Hematopoietic multipotent progenitor cell (in vitro differentiated cells): ENCODE measurements around the gene CTDSP2. TPM values are rescaled to one million over a fixed set of nuclear protein-coding genes. Genes with fewer than 3 reads are reported as not detected.
"Not testable (repeated sequence)": the region's sequence is repeated elsewhere in the genome, so short reads cannot be mapped to it uniquely, and the experiment has no call there.

Experiments used
- DNase-seq, 3 donors: peaks; one replicate each; pipeline ENCODE4 v3.0.0-alpha.2; 2011 to 2015; ENCODE audit warnings: low read depth in 2 of 3, low spot score in 2 of 3
- total RNA-seq: library from RNA; depleted of rRNA; stranded (reverse); fragments of >200 nt; gene quantifications from one replicate; pipeline ENCODE4 v1.2.3, GENCODE V29; 2012

CTDSP2 gene
- total RNA-seq, 1 donor: 159 TPM

GRCh38 chr12:57854965-57855364, 8.4 kb upstream of the CTDSP2 start:
- DNase-seq: no peak

- no peak for DNase-seq
These were observed 7.5 kb upstream of the CTDSP2 start for GRCh38 chr12:57853864-57854556.

GRCh38 chr12:57852620-57853500, 6.3 kb upstream of the CTDSP2 start:
- DNase-seq: peak in 1 of 3 donors; percentile 41

GRCh38 chr12:57852200-57852599, 5.7 kb upstream of the CTDSP2 start:
- DNase-seq: no peak

- no peak for DNase-seq
These were observed 5.0 kb upstream of the CTDSP2 start for GRCh38 chr12:57851552-57851951.

GRCh38 chr12:57850854-57851430, 4.4 kb upstream of the CTDSP2 start:
- no peak for DNase-seq

- DNase-seq: not testable (repeated sequence)
These were observed 2.9 kb upstream of the CTDSP2 start for GRCh38 chr12:57849447-57849846.

- DNase-seq: no peak
These were observed 2.5 kb upstream of the CTDSP2 start for GRCh38 chr12:57849035-57849434.

GRCh38 chr12:57848208-57848607, 1.7 kb upstream of the CTDSP2 start:
- DNase-seq: no peak

GRCh38 chr12:57846285-57846576, 298 bp downstream of the CTDSP2 start:
- peak in 1 of 3 donors; percentile 37 for DNase-seq

- DNase-seq: peak in 1 of 3 donors; percentile 55
These were observed 848 bp downstream of the CTDSP2 start for GRCh38 chr12:57845478-57846284.

GRCh38 chr12:57844709-57845477, 1.6 kb downstream of the CTDSP2 start:
- no peak for DNase-seq

GRCh38 chr12:57842342-57843294, 3.9 kb downstream of the CTDSP2 start:
- DNase-seq: no peak

GRCh38 chr12:57841445-57841844, 5.1 kb downstream of the CTDSP2 start:
- no peak for DNase-seq

- DNase-seq: no peak
These were observed 5.8 kb downstream of the CTDSP2 start for GRCh38 chr12:57840726-57841125.

GRCh38 chr12:57839996-57840395, 6.5 kb downstream of the CTDSP2 start:
- no peak for DNase-seq

- peak in 2 of 3 donors; percentile 52 to 69 for DNase-seq
These were observed 7.8 kb downstream of the CTDSP2 start for GRCh38 chr12:57838594-57839302.

- no peak for DNase-seq
These were observed 8.5 kb downstream of the CTDSP2 start for GRCh38 chr12:57837864-57838562.
